ENCODE data around the gene ALDH1A2.

Gene ALDH1A2

GRCh38 chr15:58062983-58063382, 2.5 kb downstream of the ALDH1A2 start:
- TF ChIP-seq CTCF (IDR thresholded peaks at IDR 0.05; ENCODE audit: low read depth, low read length, missing control alignments): no peak
- no peak overlapping the region for H3K4me3 ChIP-seq (replicated peaks; ENCODE audit: low read depth, low read length)
- DNase-seq (ENCODE audit: extremely low read depth, low read depth): no peak

DNA sequence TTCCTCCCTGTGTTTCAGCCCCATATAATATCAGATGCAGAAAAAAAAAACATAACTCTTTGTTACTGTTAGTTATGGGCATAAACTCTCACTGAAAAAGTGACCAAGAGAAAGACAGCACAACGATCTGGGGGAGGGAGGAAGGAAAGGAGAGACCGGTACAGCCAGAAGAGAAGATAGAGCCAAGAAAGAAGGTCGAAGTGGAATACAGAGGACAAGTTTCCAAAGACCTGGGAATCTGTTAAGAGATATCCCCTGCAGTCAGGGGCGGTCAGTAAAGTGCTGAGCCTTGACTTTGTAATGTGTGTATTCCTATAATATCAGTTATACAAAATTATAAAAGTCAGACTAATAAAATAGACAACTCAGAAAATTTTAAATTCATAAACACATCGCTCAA, 3.3 kb downstream of the ALDH1A2 start:
- TF ChIP-seq CTCF (IDR thresholded peaks at IDR 0.05; ENCODE audit: low read depth, low read length, missing control alignments): no peak

GRCh38 chr15:58060575-58060974, 4.9 kb downstream of the ALDH1A2 start:
- H3K4me3 ChIP-seq (replicated peaks; ENCODE audit: low read depth, low read length): no peak overlapping the region
- TF ChIP-seq CTCF (IDR thresholded peaks at IDR 0.05; ENCODE audit: low read depth, low read length, missing control alignments): no peak
- DNase-seq (ENCODE audit: extremely low read depth, low read depth): no peak

More for the DNA sequence above, 3.3 kb downstream of the ALDH1A2 start:
- no peak for DNase-seq (ENCODE audit: extremely low read depth, low read depth)
- no peak overlapping the region for H3K4me3 ChIP-seq (replicated peaks; ENCODE audit: low read depth, low read length)

DNA sequence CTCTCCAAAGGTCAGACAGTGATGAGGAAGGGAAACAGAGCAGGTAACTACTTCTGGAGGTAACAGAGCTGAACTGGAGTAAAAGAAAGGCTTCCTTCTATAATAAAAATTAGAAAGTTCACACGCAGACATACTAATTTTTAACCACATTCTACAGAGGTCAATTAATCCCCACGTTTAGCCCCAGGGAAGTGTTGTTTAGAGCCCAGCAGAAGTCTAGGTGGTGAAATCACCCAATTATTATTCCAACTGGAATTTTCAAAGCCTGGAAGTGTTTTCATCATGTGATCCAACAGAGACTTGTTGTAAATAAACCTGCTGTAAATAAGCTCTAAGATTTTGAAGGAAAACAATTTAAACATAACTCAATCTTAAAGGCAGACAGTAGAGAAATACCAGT, 6.8 kb downstream of the ALDH1A2 start:
- TF ChIP-seq CTCF (IDR thresholded peaks at IDR 0.05; ENCODE audit: low read depth, low read length, missing control alignments): no peak
- DNase-seq (ENCODE audit: extremely low read depth, low read depth): no peak
- no peak overlapping the region for H3K4me3 ChIP-seq (replicated peaks; ENCODE audit: low read depth, low read length)

GRCh38 chr15:58058073-58058472, 7.4 kb downstream of the ALDH1A2 start:
- no peak for DNase-seq (ENCODE audit: extremely low read depth, low read depth)
- no peak for TF ChIP-seq CTCF (IDR thresholded peaks at IDR 0.05; ENCODE audit: low read depth, low read length, missing control alignments)

GRCh38 chr15:58057559-58057958, 8.0 kb downstream of the ALDH1A2 start:
- no peak for TF ChIP-seq CTCF (IDR thresholded peaks at IDR 0.05; ENCODE audit: low read depth, low read length, missing control alignments)
- no peak for DNase-seq (ENCODE audit: extremely low read depth, low read depth)
- no peak overlapping the region for H3K4me3 ChIP-seq (replicated peaks; ENCODE audit: low read depth, low read length)

More at GRCh38 chr15:58058073-58058472, 7.4 kb downstream of the ALDH1A2 start:
- H3K4me3 ChIP-seq (replicated peaks; ENCODE audit: low read depth, low read length): no peak overlapping the region

DNA sequence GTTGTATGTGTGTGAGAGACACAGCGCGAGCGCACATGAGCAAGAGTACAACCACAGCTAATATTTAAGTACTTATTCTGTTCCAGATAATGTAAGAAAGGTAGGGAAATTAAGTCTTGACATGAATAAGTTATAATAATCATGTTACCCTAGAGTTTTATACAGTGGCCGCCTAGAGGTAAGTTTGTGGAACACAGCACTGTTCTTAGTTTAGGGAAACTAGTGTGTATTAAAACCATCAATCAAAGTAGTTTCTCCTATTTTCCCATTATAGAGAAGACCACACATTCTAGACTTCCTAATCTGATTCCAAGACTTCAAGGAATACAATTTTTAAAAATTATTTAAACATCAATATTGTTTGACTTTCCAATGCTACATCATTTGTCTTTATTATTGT, 9.5 kb downstream of the ALDH1A2 start:
- no peak overlapping the region for H3K4me3 ChIP-seq (replicated peaks; ENCODE audit: low read depth, low read length)
- no peak for DNase-seq (ENCODE audit: extremely low read depth, low read depth)
- TF ChIP-seq CTCF (IDR thresholded peaks at IDR 0.05; ENCODE audit: low read depth, low read length, missing control alignments): peak; percentile 13
